Mesendoderm (in vitro differentiated cells): ENCODE data around the gene ELF2.
"Not testable (repeated sequence)": the region's sequence is repeated elsewhere in the genome, so short reads cannot be mapped to it uniquely, and the experiment has no call there.

Experiments
- DNase-seq: peaks from one replicate; pipeline ENCODE4 v3.0.0; 2013
- H2AK5ac ChIP-seq: 2 replicates; pipeline ENCODE4 v1.6.1; 2013; ENCODE audit warnings: low read length, inconsistent platforms
- H2BK120ac ChIP-seq: 2 replicates; pipeline ENCODE4 v1.6.1; 2013; ENCODE audit warnings: low read depth, mild to moderate bottlenecking, low read length, moderate library complexity, mixed read lengths
- H2BK15ac ChIP-seq: replicated peaks from 2 replicates; pipeline ENCODE4 v1.6.1; 2013; ENCODE audit warnings: low read depth, mild to moderate bottlenecking, moderate library complexity
- H2BK5ac ChIP-seq: 2 replicates; pipeline ENCODE4 v1.6.1; 2013; ENCODE audit warnings: low read length, inconsistent platforms
- H3K18ac ChIP-seq: 2 replicates; pipeline ENCODE4 v1.6.1; 2013; ENCODE audit warnings: mild to moderate bottlenecking, low read length, mixed read lengths
- H3K23ac ChIP-seq: one replicate; pipeline ENCODE4 v1.6.1; 2013; ENCODE audit warnings: low read length
- H3K27ac ChIP-seq: 2 replicates; pipeline ENCODE4 v1.5.1; 2013; ENCODE audit warnings: low read depth, mild to moderate bottlenecking, inconsistent platforms, low read length, moderate library complexity
- H3K27me3 ChIP-seq: 2 replicates; pipeline ENCODE4 v1.6.1; 2013; ENCODE audit warnings: low read length, control low read depth, mild to moderate bottlenecking, inconsistent platforms; ENCODE audit not compliant: insufficient read depth, poor library complexity
- H3K36me3 ChIP-seq: 2 replicates; pipeline ENCODE4 v1.6.1; 2013; ENCODE audit warnings: low read length, inconsistent platforms; ENCODE audit not compliant: control insufficient read depth, insufficient read depth
- H3K4ac ChIP-seq: one replicate; pipeline ENCODE4 v1.6.1; 2013; ENCODE audit warnings: low read depth, mild to moderate bottlenecking, low read length, moderate library complexity
- H3K4me1 ChIP-seq: 2 replicates; pipeline ENCODE4 v1.6.1; 2013; ENCODE audit warnings: low read depth, low read length, inconsistent platforms; ENCODE audit not compliant: control insufficient read depth
- H3K4me2 ChIP-seq: 2 replicates; pipeline ENCODE4 v1.6.1; 2013; ENCODE audit warnings: low read length
- H3K4me3 ChIP-seq: 2 replicates; pipeline ENCODE4 v1.5.1; 2013; ENCODE audit warnings: mild to moderate bottlenecking, low read length
- H3K56ac ChIP-seq: one replicate; pipeline ENCODE4 v1.6.1; 2013; ENCODE audit warnings: low read length
- H3K79me1 ChIP-seq: 2 replicates; pipeline ENCODE4 v1.6.1; 2013; ENCODE audit warnings: low read length, inconsistent platforms
- H3K79me2 ChIP-seq: 2 replicates; pipeline ENCODE4 v1.6.1; 2013; ENCODE audit warnings: mild to moderate bottlenecking, low read length; ENCODE audit not compliant: control insufficient read depth, insufficient read depth
- H3K9ac ChIP-seq: 2 replicates; pipeline ENCODE4 v1.6.1; 2013; ENCODE audit warnings: low read length, inconsistent platforms
- H4K5ac ChIP-seq: one replicate; pipeline ENCODE4 v1.6.1; 2013; ENCODE audit warnings: low read length
- H4K8ac ChIP-seq: one replicate; pipeline ENCODE4 v1.6.1; 2013; ENCODE audit warnings: low read depth, mild to moderate bottlenecking, control low read depth, low read length, moderate library complexity
- WGBS: extraction: QIAGEN DNeasy Blood & Tissue Kit; methylation state at CpG from one replicate; pipeline ENCODE4 v1.1.7; 2013; ENCODE audit warnings: low lambda C conversion rate, missing lambda C conversion rate; ENCODE audit not compliant: insufficient coverage; ENCODE audit errors: extremely low coverage; 5-methylcytosine and 5-hydroxymethylcytosine counted together

ELF2 gene

GRCh38 chr4:139021071-139021470 is 155.9 kb downstream of the ELF2 start:
- H3K4me2 ChIP-seq, H2BK5ac ChIP-seq, H4K8ac ChIP-seq, H3K79me1 ChIP-seq, H3K27me3 ChIP-seq, H3K56ac ChIP-seq, H3K36me3 ChIP-seq, H3K4ac ChIP-seq, H3K18ac ChIP-seq, H3K4me1 ChIP-seq, H3K9ac ChIP-seq, DNase-seq, H4K5ac ChIP-seq, H2BK120ac ChIP-seq, H3K23ac ChIP-seq, H2AK5ac ChIP-seq, H3K4me3 ChIP-seq, H2BK15ac ChIP-seq: not testable (repeated sequence)
- WGBS = no CpG with 5 or more reads among the region's 12 CpGs
- H3K27ac ChIP-seq = peak overlapping the region; percentile 31
- peaks cover 85% of the 10 kb centered on the region for H3K79me2 ChIP-seq

- Histone ChIP-seq H3K9ac (no peak overlapping the region), H3K27me3 (no peaks in the 10 kb centered on the region), H3K79me2 (peaks cover 87% of the 10 kb centered on the region), H3K79me1 (peaks cover 3% of the 10 kb centered on the region), H3K4me2 (no peak overlapping the region), H3K4me3 (no peak overlapping the region), H3K23ac (no peak overlapping the region), H3K27ac (peak overlapping the region; percentile 67), H4K5ac (no peak overlapping the region), H2AK5ac (no peak overlapping the region), H2BK120ac (no peak overlapping the region), H3K4ac (no peak overlapping the region), H4K8ac (no peak overlapping the region), H3K56ac (no peak overlapping the region), H2BK15ac (no peak overlapping the region), H3K4me1 (peaks cover 9% of the 10 kb centered on the region), H2BK5ac (no peak overlapping the region), H3K36me3 (peaks cover 2% of the 10 kb centered on the region), H3K18ac (no peak overlapping the region)
- peak; percentile 90 for DNase-seq
- no CpG with 5 or more reads among the region's 4 CpGs for WGBS
Observed at GRCh38 chr4:139020384-139020783, 156.6 kb downstream of the ELF2 start.

DNA sequence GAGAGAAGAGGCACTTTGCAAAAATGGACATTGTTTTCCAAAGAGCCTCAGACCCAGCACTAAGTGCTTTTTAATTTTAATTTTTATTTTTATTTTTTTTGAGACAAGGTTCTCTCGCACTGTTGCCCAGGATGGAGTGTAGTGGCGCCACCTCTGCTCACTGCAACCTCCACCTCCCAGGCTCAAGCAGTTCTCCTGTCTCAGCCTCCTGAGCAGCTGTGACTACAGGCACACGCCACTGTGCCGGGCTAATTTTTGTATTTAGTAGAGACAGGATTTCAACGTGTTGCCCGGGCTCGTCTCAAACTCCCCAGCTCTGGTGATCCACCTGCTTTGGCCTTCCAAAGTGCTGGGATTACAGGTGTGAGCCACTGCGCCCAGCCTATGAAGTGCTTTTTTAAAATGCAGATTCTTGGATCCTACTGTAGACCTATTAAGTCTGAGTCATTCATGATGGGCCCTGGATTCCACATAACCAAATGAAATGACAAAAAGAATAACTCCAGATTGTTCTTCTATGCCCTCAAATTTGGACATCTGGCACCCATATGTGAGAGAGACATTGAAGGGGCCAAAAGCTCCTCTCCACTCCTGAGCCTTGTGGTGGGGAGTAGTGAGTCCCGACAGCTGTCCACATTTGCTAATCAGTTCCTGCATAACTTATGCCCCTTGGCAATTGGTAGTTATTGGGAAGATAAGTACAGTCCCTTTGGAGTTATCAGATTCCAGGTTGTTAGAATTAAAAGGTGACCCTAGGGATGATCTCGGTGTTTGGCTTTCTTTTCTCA is 157.9 kb downstream of the ELF2 start:
- no peak overlapping the region for H4K5ac ChIP-seq
- H3K36me3 ChIP-seq = peaks cover 2% of the 10 kb centered on the region
- H3K4me1 ChIP-seq = peaks cover 17% of the 10 kb centered on the region
- no peak overlapping the region for H2AK5ac ChIP-seq
- H3K4me3 ChIP-seq = no peak overlapping the region
- H3K9ac ChIP-seq = peak overlapping the region; percentile 45
- H3K79me1 ChIP-seq = peaks cover 3% of the 10 kb centered on the region
- WGBS = no CpG with 5 or more reads among the region's 10 CpGs
- H3K27me3 ChIP-seq = no peaks in the 10 kb centered on the region
- H3K4me2 ChIP-seq = peak overlapping the region; percentile 7
- no peak overlapping the region for H2BK15ac ChIP-seq
- no peak overlapping the region for H3K27ac ChIP-seq
- peaks cover 74% of the 10 kb centered on the region for H3K79me2 ChIP-seq
- DNase-seq = no peak
- no peak overlapping the region for H4K8ac ChIP-seq
- no peak overlapping the region for H2BK120ac ChIP-seq
- no peak overlapping the region for H3K4ac ChIP-seq
- no peak overlapping the region for H2BK5ac ChIP-seq
- H3K23ac ChIP-seq = no peak overlapping the region
- peak overlapping the region; percentile 47 for H3K56ac ChIP-seq
- no peak overlapping the region for H3K18ac ChIP-seq

- peaks cover 68% of the 10 kb centered on the region for H3K79me2 ChIP-seq
- H3K4ac ChIP-seq = no peak overlapping the region
- no peak overlapping the region for H2BK5ac ChIP-seq
- H4K8ac ChIP-seq = peak overlapping the region; percentile 41
- peak overlapping the region; percentile 35 for H3K9ac ChIP-seq
- H3K36me3 ChIP-seq = peaks cover 2% of the 10 kb centered on the region
- H3K4me2 ChIP-seq = peak overlapping the region; percentile 25
- H3K79me1 ChIP-seq = peaks cover 3% of the 10 kb centered on the region
- H4K5ac ChIP-seq = no peak overlapping the region
- no peak overlapping the region for H3K4me3 ChIP-seq
- no peak overlapping the region for H2BK120ac ChIP-seq
- peak overlapping the region; percentile 17 for H3K27ac ChIP-seq
- H3K56ac ChIP-seq = no peak overlapping the region
- H2AK5ac ChIP-seq = no peak overlapping the region
- no peaks in the 10 kb centered on the region for H3K27me3 ChIP-seq
- H3K18ac ChIP-seq = no peak overlapping the region
- H3K23ac ChIP-seq = no peak overlapping the region
- no peak for DNase-seq
- peaks cover 20% of the 10 kb centered on the region for H3K4me1 ChIP-seq
- H2BK15ac ChIP-seq = no peak overlapping the region
Observed at GRCh38 chr4:139018501-139018900, 158.5 kb downstream of the ELF2 start.

- H2AK5ac ChIP-seq = no peak overlapping the region
- no CpG with 5 or more reads among the region's 3 CpGs for WGBS
- H3K23ac ChIP-seq = no peak overlapping the region
- no peaks in the 10 kb centered on the region for H3K27me3 ChIP-seq
- H4K8ac ChIP-seq = no peak overlapping the region
- H3K4me1 ChIP-seq = peaks cover 20% of the 10 kb centered on the region
- H3K56ac ChIP-seq = no peak overlapping the region
- no peak overlapping the region for H3K27ac ChIP-seq
- H3K79me2 ChIP-seq = peaks cover 62% of the 10 kb centered on the region
- DNase-seq = no peak
- no peak overlapping the region for H2BK5ac ChIP-seq
- peaks cover 3% of the 10 kb centered on the region for H3K79me1 ChIP-seq
- no peak overlapping the region for H4K5ac ChIP-seq
- peaks cover 2% of the 10 kb centered on the region for H3K36me3 ChIP-seq
- H2BK120ac ChIP-seq = no peak overlapping the region
- H3K4me3 ChIP-seq = no peak overlapping the region
- no peak overlapping the region for H3K9ac ChIP-seq
- H3K4ac ChIP-seq = no peak overlapping the region
- H3K4me2 ChIP-seq = no peak overlapping the region
- no peak overlapping the region for H3K18ac ChIP-seq
- no peak overlapping the region for H2BK15ac ChIP-seq
Observed at GRCh38 chr4:139017861-139018260, 159.2 kb downstream of the ELF2 start.
